Activated naive CD4-positive, alpha-beta T cell treated with anti-CD3 and anti-CD28 coated beads, Interleukin-2, amount 50 U/mL, for 72 hours (primary cell): ENCODE data around the gene PLEKHO2. TPM values are rescaled to one million over a fixed set of nuclear protein-coding genes. Genes with fewer than 3 reads are reported as not detected.
A peak's percentile ranks its signal among the peaks of the same experiment; 100 is the strongest.
"Not testable (repeated sequence)": the region's sequence is repeated elsewhere in the genome, so short reads cannot be mapped to it uniquely, and the experiment has no call there.

Experiments used
- ATAC-seq, 2 donors: fragments of 150-1000 bp; cut with Tn5 transposase; 2 replicates each; pipeline ENCODE4 v1.10.0; 2021; ENCODE audit warnings: mild to moderate bottlenecking in 2 of 2, moderate library complexity in 2 of 2
- DNase-seq, 2 donors: peaks; one replicate each; pipeline ENCODE4 v3.0.0; 2021 to 2022; ENCODE audit warnings: low spot score in 2 of 2
- H3K27ac Mint-ChIP-seq, 2 donors: one replicate each; pipeline ENCODE4 v1.8.0; 2022; ENCODE audit warnings: mild to moderate bottlenecking in 2 of 2, mixed read lengths in 2 of 2
- H3K36me3 Mint-ChIP-seq, 2 donors: one replicate each; pipeline ENCODE4 v1.8.0; 2022; ENCODE audit warnings: mixed read lengths in 2 of 2
- H3K9me3 Mint-ChIP-seq, 2 donors: one replicate each; pipeline ENCODE4 v1.8.0; 2022; ENCODE audit warnings: mixed read lengths in 2 of 2
- total RNA-seq, 2 donors: library from RNA; stranded (reverse); gene quantifications; one replicate each; pipeline ENCODE4 v1.2.3, GENCODE V29; 2022

The PLEKHO2 gene, protein sequence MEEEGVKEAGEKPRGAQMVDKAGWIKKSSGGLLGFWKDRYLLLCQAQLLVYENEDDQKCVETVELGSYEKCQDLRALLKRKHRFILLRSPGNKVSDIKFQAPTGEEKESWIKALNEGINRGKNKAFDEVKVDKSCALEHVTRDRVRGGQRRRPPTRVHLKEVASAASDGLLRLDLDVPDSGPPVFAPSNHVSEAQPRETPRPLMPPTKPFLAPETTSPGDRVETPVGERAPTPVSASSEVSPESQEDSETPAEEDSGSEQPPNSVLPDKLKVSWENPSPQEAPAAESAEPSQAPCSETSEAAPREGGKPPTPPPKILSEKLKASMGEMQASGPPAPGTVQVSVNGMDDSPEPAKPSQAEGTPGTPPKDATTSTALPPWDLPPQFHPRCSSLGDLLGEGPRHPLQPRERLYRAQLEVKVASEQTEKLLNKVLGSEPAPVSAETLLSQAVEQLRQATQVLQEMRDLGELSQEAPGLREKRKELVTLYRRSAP
- 10 to 100 TPM; 13.7 to 16.1 TPM for total RNA-seq

DNA sequence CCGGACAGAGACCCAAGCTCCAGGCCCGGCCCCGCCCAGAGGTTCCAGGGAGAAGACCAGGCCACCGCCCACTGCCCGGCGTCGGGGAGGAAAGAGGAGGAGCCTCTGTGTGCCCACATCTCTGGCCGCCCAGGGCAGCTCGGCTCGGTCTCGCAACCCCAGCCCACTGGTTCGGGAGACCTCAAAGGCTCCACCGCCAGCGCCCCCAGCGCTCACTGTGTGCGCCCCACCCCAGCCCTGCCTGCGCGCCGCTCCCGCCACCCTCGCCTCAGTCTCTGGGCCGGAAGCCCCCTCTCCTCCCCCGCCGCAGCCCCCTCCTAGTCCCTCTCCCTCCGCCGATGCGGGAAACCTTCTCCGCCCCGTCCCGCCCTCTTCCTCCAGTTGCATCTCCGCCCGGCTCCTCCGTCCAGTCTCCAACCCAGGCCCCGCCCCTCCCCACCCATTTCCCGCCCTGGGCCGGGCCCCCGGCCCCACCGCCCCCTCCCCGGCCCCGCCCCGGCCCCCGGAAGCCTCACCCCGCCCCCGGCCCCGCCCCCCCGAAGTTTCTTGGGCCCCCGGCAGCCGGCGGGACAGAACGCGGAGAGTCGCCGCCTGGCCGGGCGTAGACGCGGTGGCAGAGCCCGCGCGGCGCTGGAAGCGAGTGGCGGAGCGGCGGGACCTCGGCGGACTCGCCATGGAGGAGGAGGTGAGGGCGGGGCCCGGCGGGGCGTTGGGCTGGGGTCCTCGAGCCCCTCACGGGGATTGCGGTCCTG, at the start of gene PLEKHO2:
TSS of gene PLEKHO2 (plus strand) at position 572 of the 752 bp plus-strand sequence. CDS start at position 674, 102 bp downstream.
- ATAC-seq (peak; percentile 81 to 86), DNase-seq (peak; percentile 79 to 91)
- Mint-ChIP-seq H3K9me3 (peaks cover 0 to 7% of the 10 kb centered on the region in 2 donors), H3K36me3 (peaks cover 12 to 14% of the 10 kb centered on the region in 2 donors), H3K27ac (peak within 1 kb of the TSS; percentile 86 to 87)

DNA sequence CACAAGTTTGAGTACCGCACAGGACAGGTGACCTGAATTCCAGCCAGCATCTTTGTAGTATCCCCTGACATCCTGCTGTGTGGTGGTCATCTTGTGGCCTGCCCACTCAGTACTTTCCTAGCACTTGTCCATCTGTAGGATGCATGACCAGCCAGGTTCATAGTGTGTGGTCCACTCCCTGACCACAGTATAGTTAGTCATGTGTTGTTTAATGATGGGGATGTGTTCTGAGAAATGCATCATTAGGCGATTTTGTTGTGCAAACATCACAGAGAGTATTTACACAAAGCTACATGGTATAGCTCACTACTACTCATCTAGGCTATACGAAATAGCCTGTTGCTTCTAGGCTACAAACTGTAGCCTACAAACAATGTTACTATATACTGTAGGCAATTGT, 49.4 kb upstream of the PLEKHO2 start:
- no peak overlapping the region for H3K27ac Mint-ChIP-seq
- ATAC-seq (no peak), DNase-seq (no peak)
- no peaks in the 10 kb centered on the region for H3K36me3 Mint-ChIP-seq
- no peaks in the 10 kb centered on the region for H3K9me3 Mint-ChIP-seq

DNA sequence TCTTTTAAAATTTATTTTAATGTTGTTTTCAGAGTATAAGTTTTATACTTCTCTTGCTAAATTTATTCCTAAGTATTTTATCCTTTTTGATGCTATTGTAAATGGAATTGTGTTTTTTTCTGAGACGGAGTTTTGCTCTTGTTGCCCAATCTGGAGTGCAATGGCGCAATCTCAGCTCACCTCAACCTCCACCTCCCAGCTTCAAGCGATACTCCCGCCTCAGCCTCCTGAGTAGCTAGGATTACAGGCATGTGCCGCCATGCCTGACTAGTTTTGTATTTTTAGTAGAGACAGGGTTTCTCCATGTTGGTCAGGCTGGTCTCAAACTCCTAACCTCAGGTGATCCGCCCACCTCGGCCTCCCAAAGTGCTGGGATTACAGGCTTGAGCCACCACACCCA, 46.4 kb upstream of the PLEKHO2 start:
- ATAC-seq, H3K36me3 Mint-ChIP-seq, DNase-seq, H3K9me3 Mint-ChIP-seq, H3K27ac Mint-ChIP-seq: not testable (repeated sequence)

DNA sequence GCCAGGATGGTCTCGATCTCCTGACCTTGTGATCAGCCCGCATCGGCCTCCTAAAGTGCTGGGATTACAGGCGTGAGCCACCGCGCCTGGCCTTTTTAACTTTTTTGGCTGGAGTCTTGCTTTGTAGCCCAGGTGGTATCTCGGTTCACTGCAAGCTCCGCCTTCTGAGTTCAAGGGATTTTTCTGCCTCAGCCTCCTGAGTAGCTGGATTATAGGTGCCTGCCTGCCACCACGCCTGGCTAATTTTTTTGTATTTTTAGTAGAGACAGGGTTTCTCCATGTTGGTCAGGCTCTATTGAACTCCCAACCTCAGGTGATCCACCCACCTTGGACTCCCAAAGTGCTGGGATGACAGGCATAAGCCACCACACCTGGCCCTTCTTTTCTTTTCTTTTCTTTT, 45.8 kb upstream of the PLEKHO2 start:
- DNase-seq, H3K27ac Mint-ChIP-seq, H3K9me3 Mint-ChIP-seq, H3K36me3 Mint-ChIP-seq, ATAC-seq: not testable (repeated sequence)

DNA sequence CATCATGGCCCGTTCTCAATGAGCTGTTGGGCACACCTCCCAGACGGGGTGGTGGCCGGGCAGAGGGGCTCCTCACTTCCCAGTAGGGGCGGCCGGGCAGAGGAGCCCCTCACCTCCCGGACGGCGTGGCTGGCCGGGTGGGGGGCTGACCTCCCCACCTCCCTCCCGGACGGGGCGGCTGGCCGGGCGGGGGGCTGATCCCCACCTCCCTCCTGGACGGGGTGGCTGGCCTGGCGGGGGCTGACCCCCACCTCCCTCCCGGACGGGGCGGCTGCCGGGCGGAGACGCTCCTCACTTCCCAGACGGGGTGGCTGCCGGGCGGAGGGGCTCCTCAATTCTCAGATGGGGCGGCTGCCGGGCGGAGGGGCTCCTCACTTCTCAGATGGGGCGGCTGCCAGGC, 42.8 kb upstream of the PLEKHO2 start:
- H3K36me3 Mint-ChIP-seq, DNase-seq, H3K27ac Mint-ChIP-seq, H3K9me3 Mint-ChIP-seq, ATAC-seq: not testable (repeated sequence)

DNA sequence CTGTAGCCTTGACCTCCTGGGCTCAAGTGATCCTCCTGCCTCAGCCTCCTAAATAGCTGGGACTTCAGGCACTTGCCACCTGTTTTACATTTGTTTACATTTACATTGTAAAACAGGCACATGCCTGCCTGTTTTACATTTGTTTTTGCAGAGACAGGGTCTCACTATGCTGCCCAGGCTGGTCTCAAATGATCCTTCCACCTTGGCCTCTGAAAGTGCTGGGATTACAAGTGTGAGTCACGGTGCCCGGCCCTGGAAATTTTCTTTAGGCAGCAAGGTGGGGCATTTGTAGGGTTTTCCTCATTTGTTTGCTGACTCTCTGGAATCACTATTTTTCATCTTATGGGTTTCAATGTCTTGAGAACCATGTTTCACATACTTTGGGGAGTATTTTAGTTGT, 41.2 kb upstream of the PLEKHO2 start:
- Mint-ChIP-seq H3K36me3 (no peaks in the 10 kb centered on the region), H3K27ac (no peak overlapping the region), H3K9me3 (no peaks in the 10 kb centered on the region)
- DNase-seq: no peak
- ATAC-seq: no peak

DNA sequence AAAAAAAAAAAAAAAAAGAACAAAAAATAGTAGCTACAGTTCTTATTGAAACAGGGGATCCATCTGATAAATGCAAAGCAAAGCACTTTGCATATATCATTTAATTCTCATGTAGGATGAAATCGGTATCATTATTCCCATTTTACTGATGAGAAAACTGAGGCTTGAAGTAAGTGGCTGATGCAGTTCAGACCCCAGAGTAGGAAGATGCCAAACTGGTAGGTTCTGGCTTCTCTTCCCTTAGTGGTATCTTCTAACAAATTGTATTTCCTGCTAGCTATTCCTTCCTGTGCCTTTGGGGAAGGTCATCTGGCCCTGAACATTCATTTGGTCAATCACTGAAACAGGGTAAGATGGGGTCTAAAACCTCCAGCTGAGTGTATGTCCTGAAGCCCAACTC, 38.2 kb upstream of the PLEKHO2 start:
- no peaks in the 10 kb centered on the region for H3K9me3 Mint-ChIP-seq
- no peaks in the 10 kb centered on the region for H3K36me3 Mint-ChIP-seq
- H3K27ac Mint-ChIP-seq: no peak overlapping the region
- DNase-seq (no peak), ATAC-seq (no peak)

DNA sequence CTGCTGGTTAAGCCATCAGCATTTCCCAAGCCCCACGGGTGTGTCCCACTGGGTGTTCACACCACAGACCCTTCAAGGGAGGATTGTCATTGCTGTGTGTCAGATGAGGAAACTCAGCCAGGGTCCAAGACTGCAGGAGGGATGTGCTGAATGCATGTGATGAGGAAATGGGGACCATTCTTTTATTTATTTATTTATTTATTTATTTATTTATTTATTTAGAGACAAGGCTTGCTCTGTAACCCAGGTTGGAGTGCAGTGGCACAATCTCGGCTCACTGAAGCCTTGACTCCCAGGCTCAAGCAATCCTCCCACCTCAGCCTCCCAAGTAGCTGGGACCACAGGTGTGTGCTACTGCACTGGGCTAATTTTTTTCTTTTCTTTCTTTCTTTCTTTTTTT, 37.1 kb upstream of the PLEKHO2 start:
- ATAC-seq (no peak), DNase-seq (no peak)
- Mint-ChIP-seq H3K36me3 (no peaks in the 10 kb centered on the region), H3K27ac (no peak overlapping the region), H3K9me3 (no peaks in the 10 kb centered on the region)

DNA sequence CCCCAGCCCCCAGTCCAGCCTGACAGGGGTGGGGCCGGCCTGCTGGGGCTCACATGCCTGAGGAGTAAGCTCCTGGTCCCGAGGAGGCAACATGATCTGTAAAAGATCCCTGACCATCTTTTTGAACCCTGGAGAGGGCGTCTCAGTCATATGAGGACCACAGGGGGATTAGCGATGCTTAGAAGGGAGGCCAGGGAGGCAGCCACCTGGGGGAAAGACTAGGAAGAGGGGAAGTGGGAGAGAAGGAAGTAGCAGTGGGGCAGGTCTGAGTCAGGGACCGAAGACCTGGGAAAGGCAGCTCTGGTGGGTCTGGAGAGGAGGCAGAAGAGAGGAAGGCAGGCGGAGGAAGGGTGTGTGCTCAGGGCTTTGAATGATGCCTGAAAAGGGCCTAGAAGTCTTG, 35.2 kb upstream of the PLEKHO2 start:
- no peak for DNase-seq
- no peak overlapping the region for H3K27ac Mint-ChIP-seq
- ATAC-seq: no peak
- no peaks in the 10 kb centered on the region for H3K9me3 Mint-ChIP-seq
- no peaks in the 10 kb centered on the region for H3K36me3 Mint-ChIP-seq

DNA sequence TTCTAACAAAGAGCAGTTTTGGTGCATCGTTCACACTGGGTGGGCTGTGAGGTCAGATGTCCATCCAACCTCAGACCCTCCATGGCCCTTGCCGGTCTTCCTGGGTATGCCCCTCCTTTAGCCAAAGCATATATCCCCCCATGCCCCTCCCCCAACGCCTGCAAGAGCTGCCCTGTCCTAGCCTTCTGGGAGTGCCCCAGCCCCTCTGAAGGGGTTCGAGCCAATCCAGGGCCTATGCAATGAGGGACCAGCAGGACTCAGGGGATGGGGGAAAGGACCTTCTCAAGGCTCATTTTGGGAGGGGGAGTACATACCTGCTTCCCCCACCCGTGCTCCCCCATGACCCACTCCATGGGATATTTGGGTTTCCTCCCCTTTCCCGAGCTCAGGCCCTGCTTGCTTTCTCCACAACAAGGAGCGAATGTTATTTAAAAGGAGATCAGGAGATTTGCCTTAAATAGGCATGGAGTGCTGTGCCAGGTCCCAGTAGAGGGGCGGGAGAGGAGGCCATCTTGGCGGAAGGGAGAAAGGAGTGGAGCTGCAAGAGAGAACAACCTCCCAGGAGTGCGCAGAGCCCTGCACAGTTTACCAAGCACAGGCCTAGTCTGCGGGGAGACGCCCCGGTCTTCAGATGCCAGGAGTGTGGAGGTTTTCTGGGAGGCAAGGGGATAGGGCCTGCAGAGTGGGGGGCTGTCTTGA, 34.5 kb upstream of the PLEKHO2 start:
- no peak overlapping the region for H3K27ac Mint-ChIP-seq
- no peak for ATAC-seq
- no peaks in the 10 kb centered on the region for H3K9me3 Mint-ChIP-seq
- no peaks in the 10 kb centered on the region for H3K36me3 Mint-ChIP-seq
- no peak for DNase-seq

DNA sequence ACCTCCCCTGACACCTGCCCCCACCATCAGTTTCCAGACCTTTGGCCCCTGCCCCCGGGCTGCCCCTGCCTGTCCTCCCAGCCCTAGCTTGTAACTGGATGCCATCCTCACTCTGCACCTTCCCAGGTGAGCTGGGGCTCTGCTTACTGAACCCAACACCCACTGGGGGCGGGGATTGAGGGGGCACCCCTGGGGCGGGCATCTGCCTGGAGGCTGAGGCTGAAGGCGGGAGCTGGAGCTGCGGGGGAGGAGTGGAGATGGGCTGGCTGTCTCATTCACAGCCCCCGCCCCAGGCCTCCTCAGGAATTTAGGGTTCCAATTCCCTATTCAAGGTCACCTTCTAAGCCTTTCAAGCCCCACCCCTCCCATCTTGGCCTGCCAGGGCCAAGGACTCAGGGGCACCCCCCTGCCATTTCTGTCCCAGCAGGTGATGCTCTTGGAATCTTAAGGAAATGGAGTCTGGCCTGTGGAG, 33.9 kb upstream of the PLEKHO2 start:
- Mint-ChIP-seq H3K27ac (no peak overlapping the region), H3K9me3 (no peaks in the 10 kb centered on the region), H3K36me3 (no peaks in the 10 kb centered on the region)
- ATAC-seq (no peak), DNase-seq (no peak)

DNA sequence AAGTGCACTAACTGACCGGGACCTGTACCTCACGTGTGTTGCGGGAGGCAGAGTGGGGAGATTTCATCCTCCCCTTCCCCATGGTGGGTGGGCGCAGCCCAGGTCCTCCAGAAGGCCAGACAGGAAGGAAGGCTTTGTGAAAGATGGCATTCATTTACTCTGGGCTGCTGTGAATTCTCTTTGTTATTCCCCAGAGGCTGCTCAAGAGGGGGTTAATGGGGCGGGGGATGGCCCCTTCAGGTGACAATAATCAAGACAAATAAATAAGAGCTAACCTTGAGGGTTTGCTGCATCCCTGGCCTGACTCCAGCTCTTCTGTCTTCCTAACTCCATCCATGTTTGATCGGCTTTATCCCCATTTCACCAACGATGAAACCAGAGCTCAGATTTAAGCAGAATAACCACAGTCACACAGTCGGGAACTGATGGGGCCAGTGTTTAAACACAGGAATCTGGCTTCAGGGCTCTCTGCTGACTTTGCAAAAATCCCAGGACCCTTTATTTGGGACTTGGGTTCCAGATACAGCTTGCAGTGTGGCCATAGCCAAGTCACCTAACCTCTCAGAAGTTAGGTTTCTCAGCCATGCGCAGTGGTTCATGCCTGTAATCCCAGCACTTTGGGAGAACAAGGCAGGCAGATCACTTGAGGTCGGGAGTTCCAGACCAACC, 32.8 kb upstream of the PLEKHO2 start:
- DNase-seq: no peak
- no peaks in the 10 kb centered on the region for H3K9me3 Mint-ChIP-seq
- no peaks in the 10 kb centered on the region for H3K36me3 Mint-ChIP-seq
- H3K27ac Mint-ChIP-seq: no peak overlapping the region
- ATAC-seq: no peak

DNA sequence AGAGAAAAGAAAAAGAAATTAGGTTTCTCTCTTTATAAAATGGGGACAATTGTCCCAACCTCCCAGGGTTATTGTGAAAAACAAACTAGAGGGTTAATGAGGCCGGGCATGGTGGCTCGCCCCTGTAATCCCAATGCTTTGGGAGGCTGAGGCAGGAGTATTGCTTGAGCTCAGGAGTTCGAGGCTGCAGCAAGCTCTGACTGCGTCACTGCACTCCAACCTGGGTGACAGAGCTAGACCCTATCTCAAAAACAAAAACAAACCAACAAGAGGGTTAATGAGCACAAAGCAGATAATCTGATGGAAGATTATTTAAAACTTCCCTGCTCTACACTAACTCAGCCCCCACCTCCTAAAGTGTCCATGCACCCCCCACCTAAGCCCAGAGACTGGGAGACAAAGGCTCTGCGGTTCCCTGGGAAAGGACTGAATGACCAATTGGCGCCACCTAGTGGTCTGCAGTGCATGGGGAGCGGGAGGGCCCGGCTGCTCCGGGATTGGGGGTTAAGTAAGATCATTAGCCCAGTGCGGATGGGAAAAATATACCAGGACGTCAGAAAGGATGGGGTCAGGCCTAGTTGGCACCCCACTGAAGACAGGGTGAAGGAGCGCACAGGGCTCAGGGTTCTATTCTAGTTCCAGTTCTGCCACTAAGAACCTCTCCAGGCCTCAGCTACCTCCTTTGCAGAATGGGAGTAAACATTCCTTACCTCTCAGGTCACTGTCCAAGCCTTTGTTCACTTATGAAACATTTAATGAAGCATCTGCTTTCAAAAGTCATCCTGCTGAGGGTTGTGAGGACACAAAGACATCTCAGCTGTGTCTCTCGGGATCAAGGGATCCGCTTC, 31.8 kb upstream of the PLEKHO2 start:
- peak overlapping the region in 1 of 2 donors; percentile 92 for H3K27ac Mint-ChIP-seq
- ATAC-seq: peak; percentile 79 to 84
- peak; percentile 62 to 77 for DNase-seq
- H3K36me3 Mint-ChIP-seq: no peaks in the 10 kb centered on the region
- no peaks in the 10 kb centered on the region for H3K9me3 Mint-ChIP-seq

DNA sequence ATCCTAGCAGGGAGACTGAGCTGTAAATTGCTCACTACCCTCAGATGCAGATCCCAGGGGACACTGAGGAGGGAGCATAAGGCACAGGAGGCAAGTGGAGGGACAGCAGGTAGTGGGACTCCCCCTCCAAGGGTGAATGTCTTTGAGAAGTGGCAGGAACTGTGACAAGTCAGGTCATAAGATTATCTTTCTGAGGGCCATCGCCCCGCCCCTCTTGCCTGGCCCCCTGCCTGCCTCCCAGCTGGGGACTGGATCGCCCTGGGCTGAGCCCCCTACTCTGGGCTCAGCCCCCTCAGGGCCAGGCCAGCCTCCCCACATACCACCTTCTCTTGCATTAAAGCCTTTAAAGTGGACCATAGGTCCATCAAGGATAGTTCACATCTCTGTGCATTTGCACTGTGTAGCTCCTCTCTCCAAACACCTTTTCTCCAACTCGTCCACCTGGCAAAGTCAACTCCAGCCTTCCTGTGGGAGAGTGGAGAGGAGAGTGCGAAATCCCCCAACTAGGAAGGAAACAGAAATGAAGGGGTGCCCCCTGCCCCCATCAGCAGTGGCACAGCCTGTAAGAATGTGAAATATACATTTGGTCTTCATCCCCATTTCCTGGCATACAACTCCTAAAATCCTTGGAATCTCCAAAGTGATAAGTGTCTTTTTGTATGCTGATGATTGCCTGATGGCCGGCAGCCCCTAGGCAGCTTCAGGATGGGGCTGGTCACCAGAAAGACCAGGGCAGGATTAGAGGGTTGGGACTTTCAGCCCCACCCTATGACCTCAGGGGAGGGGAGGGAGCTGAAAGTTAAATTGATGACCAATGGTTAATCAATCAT, 31.0 kb upstream of the PLEKHO2 start:
- Mint-ChIP-seq H3K36me3 (no peaks in the 10 kb centered on the region), H3K27ac (peak overlapping the region in 1 of 2 donors; percentile 92), H3K9me3 (no peaks in the 10 kb centered on the region)
- ATAC-seq: no peak
- no peak for DNase-seq

DNA sequence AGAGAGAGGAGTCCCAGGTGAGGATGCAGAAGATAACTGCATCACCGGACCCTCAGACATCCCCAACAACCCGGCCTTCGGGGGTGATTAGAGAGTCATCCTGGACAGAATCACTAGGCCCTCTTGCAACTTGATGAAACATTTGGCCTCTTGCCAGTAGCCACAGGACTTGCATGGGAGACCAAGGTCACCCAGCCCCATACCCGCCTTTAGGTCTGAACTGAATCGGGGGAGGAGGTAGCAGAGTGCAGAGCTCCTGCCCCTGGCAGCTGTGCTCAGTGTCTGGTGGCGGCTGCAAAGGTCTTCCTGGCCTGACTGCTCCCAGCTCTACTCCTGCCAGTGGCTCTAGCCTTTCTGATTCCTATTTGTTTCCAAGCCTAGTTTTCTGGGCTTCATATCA, 28.6 kb upstream of the PLEKHO2 start:
- H3K9me3 Mint-ChIP-seq: no peaks in the 10 kb centered on the region

More for the DNA sequence above, 28.6 kb upstream of the PLEKHO2 start:
- Mint-ChIP-seq H3K27ac (no peak overlapping the region), H3K36me3 (no peaks in the 10 kb centered on the region)
- ATAC-seq (no peak), DNase-seq (no peak)
